Fibroblast of lung (primary cell): ENCODE data around the gene PPP2R1B. TPM values are rescaled to one million over a fixed set of nuclear protein-coding genes. Genes with fewer than 3 reads are reported as not detected.

ENCODE experiments used
- DNase-seq, 2 donors: peaks; one replicate each; pipeline versions ENCODE4 v3.0.0 to v3.0.0-alpha.2; 2010; ENCODE audit warnings: low read depth in 2 of 2
- H2AFZ ChIP-seq: 2 replicates; pipeline ENCODE4 v1.5.1; 2012; ENCODE audit warnings: low read length, control low read depth, inconsistent platforms
- H3K27ac ChIP-seq: 2 replicates; pipeline ENCODE4 v1.5.1; 2011; ENCODE audit warnings: low read length, control low read depth; ENCODE audit not compliant: insufficient read depth
- H3K27me3 ChIP-seq: 2 replicates; pipeline ENCODE4 v1.5.1; 2011; ENCODE audit warnings: mild to moderate bottlenecking, low read length; ENCODE audit not compliant: control insufficient read depth, insufficient read depth
- H3K36me3 ChIP-seq: 2 replicates; pipeline ENCODE4 v1.5.1; 2011; ENCODE audit warnings: low read length; ENCODE audit not compliant: control insufficient read depth, insufficient read depth
- H3K4me1 ChIP-seq: 2 replicates; pipeline ENCODE4 v1.5.1; 2011; ENCODE audit warnings: low read length; ENCODE audit not compliant: control insufficient read depth, insufficient read depth; ENCODE audit errors: extremely low read depth
- H3K4me2 ChIP-seq: 2 replicates; pipeline ENCODE4 v1.5.1; 2011; ENCODE audit warnings: low read length, control low read depth; ENCODE audit not compliant: insufficient read depth; ENCODE audit errors: extremely low read depth
- H3K4me3 ChIP-seq, 4 experiments: fragments of 200-600 bp in 1 of 4; sonication (generic) in 1 of 4; replicated peaks in 1 of 4; 2 replicates each; pipeline ENCODE4 v1.5.1; 2011 to 2016; ENCODE audit warnings: low read length in 4 of 4, low read depth in 3 of 4, mild to moderate bottlenecking in 3 of 4, control low read depth in 2 of 4, inconsistent platforms in 1 of 4, mixed read lengths in 1 of 4; ENCODE audit not compliant: insufficient read depth in 1 of 4; ENCODE audit errors: control extremely low read depth in 1 of 4
- H3K79me2 ChIP-seq: 2 replicates; pipeline ENCODE4 v1.5.1; 2012; ENCODE audit warnings: mild to moderate bottlenecking, low read length, inconsistent platforms; ENCODE audit not compliant: control insufficient read depth, insufficient read depth
- H3K9ac ChIP-seq: 2 replicates; pipeline ENCODE4 v1.5.1; 2011; ENCODE audit warnings: mild to moderate bottlenecking, low read length, control low read depth; ENCODE audit not compliant: insufficient read depth
- H3K9me3 ChIP-seq: 2 replicates; pipeline ENCODE4 v1.5.1; 2012; ENCODE audit warnings: low read depth, low read length; ENCODE audit not compliant: control insufficient read depth, insufficient read depth
- H4K20me1 ChIP-seq: 2 replicates; pipeline ENCODE4 v1.5.1; 2011; ENCODE audit warnings: low read length; ENCODE audit not compliant: control insufficient read depth, insufficient read depth; ENCODE audit errors: extremely low read depth
- EZH2 ChIP-seq: IDR thresholded peaks from 2 replicates; pipeline ENCODE4 v1.5.1; 2012; ENCODE audit warnings: low read length, control low read depth, mild to moderate bottlenecking; ENCODE audit errors: missing control alignments
- polyA plus RNA-seq, 2 donors: library from polyadenylated mRNA; depleted of rRNA in 1 of 2; stranded (reverse) in 1 of 2; unstranded in 1 of 2; fragments of >200 nt; gene quantifications; 2 replicates each; pipeline ENCODE4 v1.2.1, GENCODE V29; 2011 to 2012; ENCODE audit warnings: missing spikeins in 1 of 2
- total RNA-seq: library from RNA; depleted of rRNA; stranded (reverse); fragments of >200 nt; gene quantifications from 2 replicates; pipeline ENCODE4 v1.2.1, GENCODE V29; 2014
- TF ChIP-seq, protein P1 (sequence below), 2 donors: IDR thresholded peaks in 1 of 2; conservative IDR thresholded peaks in 1 of 2; 1 replicate in 1 of 2; 2 replicates in 1 of 2; pipeline ENCODE4 v1.5.1; 2011 to 2012; ENCODE audit warnings: low read length in 2 of 2, control low read depth in 1 of 2, inconsistent platforms in 1 of 2, low read depth in 1 of 2, mild to moderate bottlenecking in 1 of 2

The PPP2R1B gene
- total and polyA plus RNA-seq, 2 donors (not counting 1 experiment from before 2014, with no cell fraction given), result 40.3 to 43.1 TPM

GRCh38 chr11:111807076-111807475 lies 40.9 kb upstream of the PPP2R1B start:
- TF ChIP-seq, protein P1, sequence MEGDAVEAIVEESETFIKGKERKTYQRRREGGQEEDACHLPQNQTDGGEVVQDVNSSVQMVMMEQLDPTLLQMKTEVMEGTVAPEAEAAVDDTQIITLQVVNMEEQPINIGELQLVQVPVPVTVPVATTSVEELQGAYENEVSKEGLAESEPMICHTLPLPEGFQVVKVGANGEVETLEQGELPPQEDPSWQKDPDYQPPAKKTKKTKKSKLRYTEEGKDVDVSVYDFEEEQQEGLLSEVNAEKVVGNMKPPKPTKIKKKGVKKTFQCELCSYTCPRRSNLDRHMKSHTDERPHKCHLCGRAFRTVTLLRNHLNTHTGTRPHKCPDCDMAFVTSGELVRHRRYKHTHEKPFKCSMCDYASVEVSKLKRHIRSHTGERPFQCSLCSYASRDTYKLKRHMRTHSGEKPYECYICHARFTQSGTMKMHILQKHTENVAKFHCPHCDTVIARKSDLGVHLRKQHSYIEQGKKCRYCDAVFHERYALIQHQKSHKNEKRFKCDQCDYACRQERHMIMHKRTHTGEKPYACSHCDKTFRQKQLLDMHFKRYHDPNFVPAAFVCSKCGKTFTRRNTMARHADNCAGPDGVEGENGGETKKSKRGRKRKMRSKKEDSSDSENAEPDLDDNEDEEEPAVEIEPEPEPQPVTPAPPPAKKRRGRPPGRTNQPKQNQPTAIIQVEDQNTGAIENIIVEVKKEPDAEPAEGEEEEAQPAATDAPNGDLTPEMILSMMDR (conservative IDR thresholded peaks at IDR 0.05 in 1 of 2, IDR thresholded peaks at IDR 0.05 in 1 of 2; ENCODE audit: low read depth in 1 of 2, low read length in 2 of 2), result no peak
- no peak for TF ChIP-seq EZH2
- no peak overlapping the region for H3K4me3 ChIP-seq

DNA sequence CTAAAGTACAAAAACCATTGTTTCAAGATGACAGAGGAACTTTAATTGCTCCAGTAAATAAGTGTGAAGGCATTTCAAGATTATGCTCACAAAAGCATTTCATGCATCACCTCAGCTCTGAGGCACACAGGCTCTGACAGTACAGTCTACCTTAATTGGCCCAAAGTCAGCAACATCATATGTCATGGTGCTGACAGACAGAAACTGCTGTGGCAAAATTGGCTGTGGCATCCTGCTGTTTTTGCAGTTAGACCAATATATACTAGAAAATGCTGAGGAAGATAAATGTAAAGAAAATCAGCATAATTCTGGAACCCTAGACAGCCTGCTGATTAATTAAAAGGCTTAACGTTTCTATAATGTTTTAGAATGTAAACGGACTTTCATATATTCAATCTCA lies 34.9 kb upstream of the PPP2R1B start:
- Histone ChIP-seq H3K27me3 (no peaks in the 10 kb centered on the region), H3K4me3 (no peak overlapping the region), H3K9me3 (no peaks in the 10 kb centered on the region), H3K4me2 (no peak overlapping the region), H3K9ac (no peak overlapping the region), H3K36me3 (no peaks in the 10 kb centered on the region), H3K4me1 (peaks cover 2% of the 10 kb centered on the region), H2AFZ (no peak overlapping the region), H4K20me1 (no peaks in the 10 kb centered on the region), H3K27ac (no peak overlapping the region), H3K79me2 (no peaks in the 10 kb centered on the region)
- no peak for DNase-seq
- TF ChIP-seq, protein P1 (conservative IDR thresholded peaks at IDR 0.05 in 1 of 2, IDR thresholded peaks at IDR 0.05 in 1 of 2; ENCODE audit: low read depth in 1 of 2, low read length in 2 of 2), result no peak
- no peak for TF ChIP-seq EZH2

More at GRCh38 chr11:111807076-111807475, 40.9 kb upstream of the PPP2R1B start:
- no peaks in the 10 kb centered on the region for H4K20me1 ChIP-seq
- no peaks in the 10 kb centered on the region for H3K4me1 ChIP-seq
- no peak overlapping the region for H2AFZ ChIP-seq
- H3K27me3 ChIP-seq, result no peaks in the 10 kb centered on the region
- H3K9ac ChIP-seq, result no peak overlapping the region
- no peak overlapping the region for H3K4me2 ChIP-seq
- no peaks in the 10 kb centered on the region for H3K79me2 ChIP-seq
- H3K36me3 ChIP-seq, result no peaks in the 10 kb centered on the region
- no peak overlapping the region for H3K27ac ChIP-seq
- no peak for DNase-seq
- no peaks in the 10 kb centered on the region for H3K9me3 ChIP-seq

DNA sequence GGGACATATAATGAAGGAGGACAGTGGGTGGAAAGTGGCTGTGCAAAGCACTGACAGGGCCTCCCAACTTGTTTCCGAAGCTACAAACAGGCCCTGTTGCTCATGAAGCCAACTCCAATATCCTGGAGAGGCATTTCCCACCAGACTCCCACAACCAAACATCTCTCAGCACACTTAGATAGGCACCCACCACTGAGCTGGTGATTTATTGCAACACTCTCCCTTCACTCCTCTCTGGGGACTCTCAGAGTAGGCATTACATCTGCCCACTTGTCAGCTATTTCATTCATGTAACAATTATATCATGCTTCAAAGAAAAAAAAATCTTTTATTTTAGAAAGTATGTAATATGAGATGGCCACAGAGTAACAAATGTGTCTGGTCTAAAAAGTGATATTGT lies 32.1 kb upstream of the PPP2R1B start:
- Histone ChIP-seq H2AFZ (no peak overlapping the region), H3K27ac (no peak overlapping the region), H4K20me1 (no peaks in the 10 kb centered on the region), H3K36me3 (no peaks in the 10 kb centered on the region), H3K27me3 (no peaks in the 10 kb centered on the region), H3K4me1 (peaks cover 3% of the 10 kb centered on the region), H3K9ac (no peak overlapping the region), H3K79me2 (no peaks in the 10 kb centered on the region), H3K9me3 (no peaks in the 10 kb centered on the region), H3K4me2 (no peak overlapping the region), H3K4me3 (no peak overlapping the region)
- TF ChIP-seq EZH2, result no peak
- TF ChIP-seq, protein P1 (conservative IDR thresholded peaks at IDR 0.05 in 1 of 2, IDR thresholded peaks at IDR 0.05 in 1 of 2; ENCODE audit: low read depth in 1 of 2, low read length in 2 of 2), result no peak
- DNase-seq, result no peak
